ENCODE data around the gene CEACAM1. TPM values are rescaled to one million over a fixed set of nuclear protein-coding genes. Genes with fewer than 3 reads are reported as not detected.

Gene CEACAM1
- total RNA-seq, 1 experiment from 2014 or later, result 1.5 TPM

DNA sequence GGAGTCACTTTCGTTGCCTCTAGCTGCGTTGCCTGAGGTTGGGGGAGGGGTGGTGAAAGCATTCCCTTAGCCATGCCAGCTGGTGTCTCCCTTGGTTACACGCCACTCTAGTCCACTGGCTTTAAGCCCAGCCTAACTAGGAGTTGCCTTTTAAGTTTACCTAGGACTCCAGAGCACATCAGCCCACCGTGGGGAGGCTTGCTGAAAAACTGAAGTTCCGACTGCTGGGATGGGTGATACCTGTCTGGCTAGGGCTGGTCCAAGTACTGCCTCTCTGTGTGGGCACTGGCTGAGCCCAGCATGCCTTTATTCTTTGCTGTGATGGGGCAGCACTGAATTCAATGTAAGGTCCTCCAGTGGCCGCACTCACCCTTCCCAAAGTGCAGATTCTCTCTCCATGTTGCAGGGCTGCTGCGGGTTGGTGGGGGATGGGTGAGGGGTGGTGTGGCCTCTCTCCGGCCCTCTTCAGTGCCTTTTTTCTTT lies 11.8 kb upstream of the CEACAM1 start:
- H3K9me3 Mint-ChIP-seq, result no peaks in the 10 kb centered on the region
- no peaks in the 10 kb centered on the region for H3K79me1 ChIP-seq (ENCODE audit: insufficient read depth, low read depth, low read length, poor library complexity, severe bottlenecking)
- H2AFZ ChIP-seq (ENCODE audit: low read length), result no peak overlapping the region

More for the DNA sequence above, 11.8 kb upstream of the CEACAM1 start:
- Mint-ChIP-seq H3K4me1 (peaks cover 21 to 27% of the 10 kb centered on the region in 2 experiments), H3K27ac (no peak overlapping the region), H3K36me3 (ENCODE audit: insufficient read depth in 1 of 3, low read depth in 3 of 3) (no peaks in the 10 kb centered on the region), H3K4me3 (no peak overlapping the region), H3K27me3 (ENCODE audit: low read depth) (peaks cover 14% of the 10 kb centered on the region)
- Histone ChIP-seq H3K79me2 (ENCODE audit: insufficient read depth, low read length) (no peaks in the 10 kb centered on the region), H2BK5ac (ENCODE audit: insufficient read length, low read length) (no peak overlapping the region), H3K18ac (ENCODE audit: insufficient read length, low read depth, low read length) (peak overlapping the region; percentile 2), H3K27me3 (ENCODE audit: insufficient read depth, low read length) (no peaks in the 10 kb centered on the region), H4K20me1 (ENCODE audit: control insufficient read depth, insufficient read depth, insufficient read length) (no peaks in the 10 kb centered on the region), H4K91ac (ENCODE audit: insufficient read length, low read depth, low read length) (no peak overlapping the region), H3K23me2 (ENCODE audit: insufficient read length, low read depth, low read length, poor library complexity, severe bottlenecking) (no peaks in the 10 kb centered on the region), H3T11ph (ENCODE audit: low read length) (no peak overlapping the region), H2BK15ac (ENCODE audit: low read depth, low read length) (no peak overlapping the region), H4K5ac (ENCODE audit: insufficient read length, low read depth, low read length) (no peak overlapping the region), H3K9ac (ENCODE audit: extremely low read depth, insufficient read length, low read length) (no peak overlapping the region), H2BK12ac (ENCODE audit: insufficient read length, low read depth, low read length) (no peak overlapping the region), H3K14ac (ENCODE audit: insufficient read depth, low read length) (no peak overlapping the region), H2BK20ac (ENCODE audit: low read depth, low read length, poor library complexity, severe bottlenecking) (no peak overlapping the region), H3K23ac (ENCODE audit: insufficient read length, low read depth, low read length) (no peak overlapping the region), H3K4ac (ENCODE audit: low read depth, low read length) (no peak overlapping the region), H2BK120ac (ENCODE audit: low read depth, low read length, poor library complexity, severe bottlenecking) (no peak overlapping the region), H3K4me2 (ENCODE audit: insufficient read depth, insufficient read length, low read length) (no peak overlapping the region), H2AK5ac (ENCODE audit: insufficient read length, low read length) (no peak overlapping the region), H3K27ac (ENCODE audit: insufficient read length, low read depth, low read length) (no peak overlapping the region), H3K56ac (ENCODE audit: insufficient read length, low read depth, low read length) (no peak overlapping the region), H3K9me3 (ENCODE audit: control insufficient read depth, low read depth, low read length) (no peaks in the 10 kb centered on the region), H4K8ac (replicated peaks; ENCODE audit: insufficient read length, low read depth, low read length) (no peak overlapping the region), H3K4me1 (ENCODE audit: insufficient read depth, low read length) (peaks cover 5% of the 10 kb centered on the region; the same call in 1 of the 2 replicates)
- peak; percentile 50 for DNase-seq
- WGBS (ENCODE audit: extremely low coverage, insufficient read length, low lambda C conversion rate), result no CpG with 5 or more reads among the region's 8 CpGs
- TF ChIP-seq, protein P1, sequence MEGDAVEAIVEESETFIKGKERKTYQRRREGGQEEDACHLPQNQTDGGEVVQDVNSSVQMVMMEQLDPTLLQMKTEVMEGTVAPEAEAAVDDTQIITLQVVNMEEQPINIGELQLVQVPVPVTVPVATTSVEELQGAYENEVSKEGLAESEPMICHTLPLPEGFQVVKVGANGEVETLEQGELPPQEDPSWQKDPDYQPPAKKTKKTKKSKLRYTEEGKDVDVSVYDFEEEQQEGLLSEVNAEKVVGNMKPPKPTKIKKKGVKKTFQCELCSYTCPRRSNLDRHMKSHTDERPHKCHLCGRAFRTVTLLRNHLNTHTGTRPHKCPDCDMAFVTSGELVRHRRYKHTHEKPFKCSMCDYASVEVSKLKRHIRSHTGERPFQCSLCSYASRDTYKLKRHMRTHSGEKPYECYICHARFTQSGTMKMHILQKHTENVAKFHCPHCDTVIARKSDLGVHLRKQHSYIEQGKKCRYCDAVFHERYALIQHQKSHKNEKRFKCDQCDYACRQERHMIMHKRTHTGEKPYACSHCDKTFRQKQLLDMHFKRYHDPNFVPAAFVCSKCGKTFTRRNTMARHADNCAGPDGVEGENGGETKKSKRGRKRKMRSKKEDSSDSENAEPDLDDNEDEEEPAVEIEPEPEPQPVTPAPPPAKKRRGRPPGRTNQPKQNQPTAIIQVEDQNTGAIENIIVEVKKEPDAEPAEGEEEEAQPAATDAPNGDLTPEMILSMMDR (conservative IDR thresholded peaks at IDR 0.05), result no peak
